ENCODE results near the gene FRAS1.

- no peak for TF ChIP-seq RAD21 (conservative IDR thresholded peaks at IDR 0.05)
- TF ChIP-seq POLR2AphosphoS5 (IDR thresholded peaks at IDR 0.05): no peak
- no peak for TF ChIP-seq REST (IDR thresholded peaks at IDR 0.05; ENCODE audit: borderline replicate concordance)
Observed at GRCh38 chr4:78584863-78585547, 527.9 kb downstream of the FRAS1 start.

All from neural cell (in vitro differentiated cells).